Trophoblast cell (in vitro differentiated cells and primary cell): ENCODE data around the gene TMPRSS4. TPM values are rescaled to one million over a fixed set of nuclear protein-coding genes. Genes with fewer than 3 reads are reported as not detected.
A peak's percentile ranks its signal among the peaks of the same experiment; 100 is the strongest.

ENCODE experiments used
- DNase-seq, 2 donors: peaks; one replicate each; pipeline ENCODE4 v3.0.0-alpha.2; 2016
- H2AFZ ChIP-seq: 2 replicates; pipeline ENCODE4 v1.6.1; 2013; ENCODE audit warnings: low read length, moderate library complexity, mild to moderate bottlenecking; ENCODE audit not compliant: insufficient read depth, poor library complexity
- H2AK5ac ChIP-seq: 2 replicates; pipeline ENCODE4 v1.6.1; 2013; ENCODE audit warnings: mild to moderate bottlenecking, low read length
- H2BK120ac ChIP-seq: 2 replicates; pipeline ENCODE4 v1.6.1; 2013; ENCODE audit warnings: low read length, mild to moderate bottlenecking, moderate library complexity; ENCODE audit not compliant: insufficient read depth, poor library complexity
- H2BK12ac ChIP-seq: 2 replicates; pipeline ENCODE4 v1.6.1; 2013; ENCODE audit warnings: mild to moderate bottlenecking, low read length, moderate library complexity
- H2BK5ac ChIP-seq: 2 replicates; pipeline ENCODE4 v1.6.1; 2013; ENCODE audit warnings: low read length, low read depth, moderate library complexity, mild to moderate bottlenecking; ENCODE audit not compliant: poor library complexity
- H3K14ac ChIP-seq: 2 replicates; pipeline ENCODE4 v1.6.1; 2013; ENCODE audit warnings: mild to moderate bottlenecking, low read length
- H3K18ac ChIP-seq: 2 replicates; pipeline ENCODE4 v1.6.1; 2013; ENCODE audit warnings: mild to moderate bottlenecking, low read length
- H3K23ac ChIP-seq: 2 replicates; pipeline ENCODE4 v1.6.1; 2013; ENCODE audit warnings: low read length
- H3K27ac ChIP-seq: 2 replicates; pipeline ENCODE4 v1.5.1; 2013; ENCODE audit warnings: low read depth, mild to moderate bottlenecking, inconsistent platforms, low read length, moderate library complexity
- H3K27me3 ChIP-seq: 2 replicates; pipeline ENCODE4 v1.6.1; 2013; ENCODE audit warnings: inconsistent platforms, mild to moderate bottlenecking, low read length, moderate library complexity; ENCODE audit not compliant: insufficient read depth
- H3K36me3 ChIP-seq, 2 experiments: 1 replicate in 1 of 2; 2 replicates in 1 of 2; pipeline ENCODE4 v1.6.1; 2013; ENCODE audit warnings: low read length in 2 of 2, mild to moderate bottlenecking in 2 of 2, moderate library complexity in 1 of 2; ENCODE audit not compliant: insufficient read depth in 2 of 2, control insufficient read depth in 1 of 2
- H3K4ac ChIP-seq: 2 replicates; pipeline ENCODE4 v1.6.1; 2013; ENCODE audit warnings: low read depth, mild to moderate bottlenecking, low read length, moderate library complexity
- H3K4me1 ChIP-seq, 2 experiments: 1 replicate in 1 of 2; 2 replicates in 1 of 2; pipeline ENCODE4 v1.6.1; 2013; ENCODE audit warnings: low read length in 2 of 2, mild to moderate bottlenecking in 2 of 2, moderate library complexity in 1 of 2; ENCODE audit not compliant: insufficient read depth in 2 of 2, control insufficient read depth in 1 of 2
- H3K4me2 ChIP-seq: 2 replicates; pipeline ENCODE4 v1.6.1; 2013; ENCODE audit warnings: inconsistent platforms, mild to moderate bottlenecking, low read length, moderate library complexity
- H3K4me3 ChIP-seq: 2 replicates; pipeline ENCODE4 v1.5.1; 2013; ENCODE audit warnings: mild to moderate bottlenecking, low read depth, low read length, inconsistent platforms
- H3K79me1 ChIP-seq: one replicate; pipeline ENCODE4 v1.6.1; 2013; ENCODE audit warnings: low read length
- H3K79me2 ChIP-seq: 2 replicates; pipeline ENCODE4 v1.6.1; 2013; ENCODE audit warnings: low read length, mild to moderate bottlenecking; ENCODE audit not compliant: control insufficient read depth, insufficient read depth, poor library complexity
- H3K9ac ChIP-seq: 2 replicates; pipeline ENCODE4 v1.6.1; 2013; ENCODE audit warnings: mild to moderate bottlenecking, low read length
- H3K9me3 ChIP-seq: 2 replicates; pipeline ENCODE4 v1.6.1; 2013; ENCODE audit warnings: low read depth, mild to moderate bottlenecking, control low read depth, inconsistent platforms, low read length; ENCODE audit not compliant: insufficient read depth
- H4K12ac ChIP-seq: 2 replicates; pipeline ENCODE4 v1.6.1; 2013; ENCODE audit warnings: low read depth, mild to moderate bottlenecking, low read length, moderate library complexity
- H4K8ac ChIP-seq: 2 replicates; pipeline ENCODE4 v1.6.1; 2013; ENCODE audit warnings: low read depth, mild to moderate bottlenecking, low read length, moderate library complexity
- H4K91ac ChIP-seq: one replicate; pipeline ENCODE4 v1.6.1; 2013; ENCODE audit warnings: low read depth, mild to moderate bottlenecking, low read length, moderate library complexity
- WGBS: extraction: QIAGEN DNeasy Blood & Tissue Kit; methylation state at CpG from one replicate; pipeline ENCODE4 v1.1.7; 2013; ENCODE audit warnings: missing lambda C conversion rate; ENCODE audit not compliant: insufficient read length, insufficient coverage; ENCODE audit errors: extremely low coverage; 5-methylcytosine and 5-hydroxymethylcytosine counted together
- polyA plus RNA-seq: library from polyadenylated mRNA; stranded (reverse); fragments of 200-250 nt; gene quantifications from 2 replicates; pipeline ENCODE4 v1.2.3, GENCODE V29; 2013

TMPRSS4 gene
- polyA plus RNA-seq: 0.48 and 0.65 TPM in 2 replicates

GRCh38 chr11:118076754-118077281 is at the start of gene TMPRSS4:
Gene TMPRSS4, plus strand, starts transcription at chr11:118077078. Its CDS starts 225 bp downstream, at chr11:118077303.
- WGBS: no CpG with 5 or more reads among the region's 7 CpGs
- H3K23ac ChIP-seq: no peak within 1 kb of the TSS
- no peak within 1 kb of the TSS for H3K4me2 ChIP-seq
- no peak within 1 kb of the TSS for H2AFZ ChIP-seq
- H2BK5ac ChIP-seq: no peak within 1 kb of the TSS
- H3K9me3 ChIP-seq: no peaks in the 10 kb centered on the region
- H4K12ac ChIP-seq: no peak within 1 kb of the TSS
- no peak within 1 kb of the TSS for H3K4ac ChIP-seq
- H2AK5ac ChIP-seq: no peak within 1 kb of the TSS
- peaks cover 21 to 22% of the 10 kb centered on the region in 2 experiments for H3K4me1 ChIP-seq
- no peak within 1 kb of the TSS for H4K91ac ChIP-seq
- H3K14ac ChIP-seq: no peak within 1 kb of the TSS
- no peak within 1 kb of the TSS for H3K9ac ChIP-seq
- H3K4me3 ChIP-seq: no peak within 1 kb of the TSS
- H4K8ac ChIP-seq: no peak within 1 kb of the TSS
- no peaks in the 10 kb centered on the region for H3K79me1 ChIP-seq
- H3K27ac ChIP-seq: no peak within 1 kb of the TSS
- H2BK12ac ChIP-seq: no peak within 1 kb of the TSS
- no peaks in the 10 kb centered on the region for H3K36me3 ChIP-seq
- no peak within 1 kb of the TSS for H3K18ac ChIP-seq
- no peaks in the 10 kb centered on the region for H3K27me3 ChIP-seq
- no peak for DNase-seq
- H3K79me2 ChIP-seq: no peaks in the 10 kb centered on the region
- H2BK120ac ChIP-seq: no peak within 1 kb of the TSS

GRCh38 chr11:118027694-118028093 is 49.2 kb upstream of the TMPRSS4 start:
- Histone ChIP-seq H2AK5ac (no peak overlapping the region), H3K27me3 (peaks cover 3% of the 10 kb centered on the region), H3K27ac (no peak overlapping the region), H3K18ac (no peak overlapping the region), H3K79me2 (no peaks in the 10 kb centered on the region), H3K4me2 (no peak overlapping the region), H2BK5ac (no peak overlapping the region), H3K14ac (no peak overlapping the region), H4K12ac (no peak overlapping the region), H4K91ac (no peak overlapping the region), H3K23ac (no peak overlapping the region), H3K4me1 (no peaks in the 10 kb centered on the region), H2BK120ac (no peak overlapping the region), H4K8ac (no peak overlapping the region), H2AFZ (no peak overlapping the region), H3K79me1 (no peaks in the 10 kb centered on the region), H3K4me3 (no peak overlapping the region), H3K36me3 (no peaks in the 10 kb centered on the region), H2BK12ac (no peak overlapping the region), H3K9ac (peak overlapping the region; percentile 26), H3K4ac (no peak overlapping the region), H3K9me3 (peaks cover 2% of the 10 kb centered on the region)
- no CpG with 5 or more reads among the region's 4 CpGs for WGBS
- DNase-seq: no peak

GRCh38 chr11:118028626-118029025 is 48.3 kb upstream of the TMPRSS4 start:
- Histone ChIP-seq H3K79me2 (no peaks in the 10 kb centered on the region), H4K8ac (no peak overlapping the region), H3K27me3 (peaks cover 3% of the 10 kb centered on the region), H3K23ac (no peak overlapping the region), H2BK12ac (no peak overlapping the region), H4K12ac (no peak overlapping the region), H2AFZ (no peak overlapping the region), H3K4me3 (no peak overlapping the region), H2BK120ac (no peak overlapping the region), H3K4me2 (no peak overlapping the region), H3K9me3 (peaks cover 2% of the 10 kb centered on the region), H3K9ac (no peak overlapping the region), H3K18ac (no peak overlapping the region), H2BK5ac (no peak overlapping the region), H3K36me3 (no peaks in the 10 kb centered on the region), H3K27ac (no peak overlapping the region), H3K4ac (no peak overlapping the region), H4K91ac (no peak overlapping the region), H3K79me1 (no peaks in the 10 kb centered on the region), H3K14ac (no peak overlapping the region), H2AK5ac (no peak overlapping the region), H3K4me1 (no peaks in the 10 kb centered on the region)
- WGBS: 100% methylated on average over 1 of the region's 3 CpGs
- DNase-seq: no peak

GRCh38 chr11:118033443-118033842 is 43.4 kb upstream of the TMPRSS4 start:
- Histone ChIP-seq H3K18ac (no peak overlapping the region), H2BK12ac (no peak overlapping the region), H3K9ac (no peak overlapping the region), H3K4me2 (no peak overlapping the region), H4K12ac (no peak overlapping the region), H3K23ac (no peak overlapping the region), H3K36me3 (no peaks in the 10 kb centered on the region), H2BK5ac (no peak overlapping the region), H3K79me1 (no peaks in the 10 kb centered on the region), H4K8ac (no peak overlapping the region), H3K4ac (no peak overlapping the region), H3K27me3 (peaks cover 3% of the 10 kb centered on the region), H2BK120ac (no peak overlapping the region), H3K79me2 (no peaks in the 10 kb centered on the region), H3K27ac (no peak overlapping the region), H3K4me3 (no peak overlapping the region), H3K14ac (no peak overlapping the region), H2AFZ (no peak overlapping the region), H3K4me1 (no peaks in the 10 kb centered on the region), H3K9me3 (no peaks in the 10 kb centered on the region), H2AK5ac (no peak overlapping the region), H4K91ac (no peak overlapping the region)
- no CpG with 5 or more reads among the region's 4 CpGs for WGBS
- DNase-seq: no peak
